Osteocyte (in vitro differentiated cells): ENCODE results near the gene MFAP3L. TPM values are rescaled to one million over a fixed set of nuclear protein-coding genes. Genes with fewer than 3 reads are reported as not detected.

ENCODE experiments used
- DNase-seq: peaks from one replicate; pipeline ENCODE4 v3.0.0; 2021; ENCODE audit warnings: mixed read lengths; ENCODE audit not compliant: unreplicated experiment; ENCODE audit errors: extremely low spot score
- H3K27ac Mint-ChIP-seq: one replicate; pipeline ENCODE4 v1.8.0; 2021; ENCODE audit warnings: mild to moderate bottlenecking, mixed read lengths; ENCODE audit not compliant: unreplicated experiment
- H3K27me3 Mint-ChIP-seq: one replicate; pipeline ENCODE4 v1.8.0; 2021; ENCODE audit warnings: mixed read lengths; ENCODE audit not compliant: unreplicated experiment
- H3K36me3 Mint-ChIP-seq: one replicate; pipeline ENCODE4 v1.8.0; 2021; ENCODE audit warnings: mixed read lengths; ENCODE audit not compliant: unreplicated experiment
- H3K4me1 Mint-ChIP-seq: one replicate; pipeline ENCODE4 v1.8.0; 2021; ENCODE audit warnings: mixed read lengths; ENCODE audit not compliant: unreplicated experiment
- H3K4me3 Mint-ChIP-seq: one replicate; pipeline ENCODE4 v1.8.0; 2021; ENCODE audit warnings: mild to moderate bottlenecking, moderate library complexity, mixed read lengths; ENCODE audit not compliant: unreplicated experiment
- H3K9me3 Mint-ChIP-seq: one replicate; pipeline ENCODE4 v1.8.0; 2021; ENCODE audit warnings: mixed read lengths; ENCODE audit not compliant: unreplicated experiment
- long read RNA-seq: library from polyadenylated mRNA; unstranded; transcript quantifications from one replicate; pipeline ENCODE4 v2.0.0, GENCODE V29; 2021
- total RNA-seq: library from RNA; stranded (reverse); gene quantifications from 2 replicates; pipeline ENCODE4 v1.2.1, GENCODE V29; 2021
- TF ChIP-seq, protein P1 (sequence below): fragments of 200-600 bp; sonication (generic); IDR thresholded peaks from 2 replicates; pipeline ENCODE4 v1.5.0; 2021; ENCODE audit warnings: antibody characterized with exemption, mild to moderate bottlenecking, moderate library complexity

The MFAP3L gene
- 2.1 and 2.5 TPM in 2 replicates for total RNA-seq
- long read RNA-seq, partial matches to known transcripts: 0 of 1 reads
- long read RNA-seq, other reads (novel, unspliced or antisense): 1 of 1 reads

DNA sequence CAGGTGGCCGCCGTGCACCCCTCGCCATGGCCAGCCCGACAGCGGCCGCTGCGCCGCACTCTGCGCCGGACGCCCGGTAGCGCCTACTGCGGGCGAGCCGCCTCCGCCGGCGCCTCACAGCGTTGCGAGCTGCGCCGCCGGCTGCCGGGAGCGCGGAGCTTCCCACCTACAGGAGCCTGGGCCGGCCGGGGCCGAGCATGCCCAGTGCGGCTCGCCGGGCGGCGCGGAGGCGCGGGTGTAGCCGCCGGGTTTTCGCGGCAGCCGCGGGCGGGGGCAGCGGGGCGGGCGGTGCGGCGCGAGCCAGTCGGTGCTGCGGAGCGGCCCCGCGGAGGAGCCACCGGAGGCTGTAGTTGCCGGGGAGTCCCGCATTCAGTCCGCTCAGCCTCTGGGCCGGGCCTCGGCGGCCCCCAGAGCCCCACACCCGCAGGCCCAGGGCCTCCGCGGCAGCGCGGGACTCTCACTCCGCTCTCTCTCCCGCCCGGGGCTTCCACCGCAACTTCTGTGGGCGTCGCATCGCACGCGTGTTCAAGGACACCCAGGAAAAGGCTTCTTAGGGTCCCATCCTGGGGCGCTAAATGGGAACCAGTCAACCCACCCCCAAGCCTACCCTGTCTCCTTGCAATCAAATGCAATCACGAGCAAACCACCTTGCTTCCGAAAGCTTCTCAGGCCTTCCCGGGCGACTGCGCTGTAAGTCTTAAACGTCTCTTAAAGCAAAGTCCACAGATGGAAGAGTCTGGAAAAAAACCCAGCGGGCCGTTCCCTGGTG is at the start of gene MFAP3L:
Gene MFAP3L (minus strand): TSS at position 143 of the 769 bp plus-strand sequence. CDS start 20,518 bp downstream, outside the sequence.
- Mint-ChIP-seq H3K27ac (peak within 1 kb of the TSS; percentile 85), H3K4me3 (peak within 1 kb of the TSS; percentile 86), H3K9me3 (no peaks in the 10 kb centered on the region), H3K27me3 (peaks cover 51% of the 10 kb centered on the region), H3K4me1 (peaks cover 10% of the 10 kb centered on the region), H3K36me3 (no peaks in the 10 kb centered on the region)
- TF ChIP-seq, protein P1, sequence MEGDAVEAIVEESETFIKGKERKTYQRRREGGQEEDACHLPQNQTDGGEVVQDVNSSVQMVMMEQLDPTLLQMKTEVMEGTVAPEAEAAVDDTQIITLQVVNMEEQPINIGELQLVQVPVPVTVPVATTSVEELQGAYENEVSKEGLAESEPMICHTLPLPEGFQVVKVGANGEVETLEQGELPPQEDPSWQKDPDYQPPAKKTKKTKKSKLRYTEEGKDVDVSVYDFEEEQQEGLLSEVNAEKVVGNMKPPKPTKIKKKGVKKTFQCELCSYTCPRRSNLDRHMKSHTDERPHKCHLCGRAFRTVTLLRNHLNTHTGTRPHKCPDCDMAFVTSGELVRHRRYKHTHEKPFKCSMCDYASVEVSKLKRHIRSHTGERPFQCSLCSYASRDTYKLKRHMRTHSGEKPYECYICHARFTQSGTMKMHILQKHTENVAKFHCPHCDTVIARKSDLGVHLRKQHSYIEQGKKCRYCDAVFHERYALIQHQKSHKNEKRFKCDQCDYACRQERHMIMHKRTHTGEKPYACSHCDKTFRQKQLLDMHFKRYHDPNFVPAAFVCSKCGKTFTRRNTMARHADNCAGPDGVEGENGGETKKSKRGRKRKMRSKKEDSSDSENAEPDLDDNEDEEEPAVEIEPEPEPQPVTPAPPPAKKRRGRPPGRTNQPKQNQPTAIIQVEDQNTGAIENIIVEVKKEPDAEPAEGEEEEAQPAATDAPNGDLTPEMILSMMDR: peak; percentile 19
- peak; percentile 97 for DNase-seq

DNA sequence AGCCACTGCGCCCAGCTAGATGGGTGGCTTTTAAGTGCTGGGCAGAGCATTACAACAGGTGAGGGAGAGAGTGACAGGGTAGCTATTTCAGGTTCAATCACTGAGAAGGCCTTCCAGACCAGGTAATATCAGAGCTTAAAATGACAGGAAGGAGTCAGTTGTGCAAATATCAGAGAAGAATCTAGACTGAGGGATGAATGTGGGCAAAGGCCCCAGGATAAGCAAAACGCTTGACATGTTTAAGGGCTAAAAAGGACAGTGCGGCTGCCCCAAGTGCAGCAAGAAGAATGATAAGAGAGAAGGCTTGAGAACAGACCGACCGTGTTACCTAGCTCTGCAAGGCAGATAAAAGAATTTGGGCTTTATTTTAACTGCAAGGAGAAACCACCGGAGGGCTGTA is 45.0 kb upstream of the MFAP3L start:
- no peak for DNase-seq
- H3K9me3 Mint-ChIP-seq: no peaks in the 10 kb centered on the region
- no peak overlapping the region for H3K4me3 Mint-ChIP-seq
- H3K27ac Mint-ChIP-seq: no peak overlapping the region
- H3K36me3 Mint-ChIP-seq: peaks cover 27% of the 10 kb centered on the region
- TF ChIP-seq, protein P1: no peak
- no peaks in the 10 kb centered on the region for H3K4me1 Mint-ChIP-seq
- no peaks in the 10 kb centered on the region for H3K27me3 Mint-ChIP-seq

DNA sequence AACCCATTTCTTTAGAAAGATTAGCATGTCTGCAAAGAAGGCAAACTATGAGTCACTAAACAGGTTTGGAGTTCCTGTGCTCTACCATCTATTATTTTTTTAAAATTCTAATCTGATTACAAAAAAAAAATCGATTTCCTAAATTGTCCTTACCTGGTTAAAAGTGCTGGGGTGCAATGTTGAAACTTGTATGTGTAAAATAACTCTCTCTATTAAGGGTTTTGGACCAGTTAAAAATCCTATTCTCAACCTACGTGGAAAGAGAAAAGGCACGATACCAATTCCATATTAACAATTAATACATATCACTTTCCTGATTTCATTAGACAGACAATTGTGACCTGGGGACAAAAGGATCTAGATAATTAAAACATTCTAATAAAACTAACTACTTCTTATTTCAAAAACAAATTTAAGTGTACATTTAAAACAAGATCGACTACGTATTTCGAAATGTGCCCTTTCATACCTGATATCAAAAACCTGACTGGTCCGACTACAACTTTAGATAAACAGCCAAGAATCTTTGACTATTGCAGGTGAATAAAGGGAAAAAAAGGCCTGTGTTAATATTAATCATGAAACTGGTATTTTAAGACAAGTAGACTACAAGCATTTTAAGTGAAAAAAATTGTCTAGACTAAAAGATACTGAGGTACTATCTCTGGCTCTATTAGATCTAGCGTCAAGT is 42.4 kb upstream of the MFAP3L start:
- H3K36me3 Mint-ChIP-seq: peaks cover 25% of the 10 kb centered on the region
- DNase-seq: no peak
- TF ChIP-seq, protein P1: no peak
- H3K4me1 Mint-ChIP-seq: no peaks in the 10 kb centered on the region
- no peak overlapping the region for H3K4me3 Mint-ChIP-seq
- H3K27me3 Mint-ChIP-seq: no peaks in the 10 kb centered on the region
- no peak overlapping the region for H3K27ac Mint-ChIP-seq
- no peaks in the 10 kb centered on the region for H3K9me3 Mint-ChIP-seq

DNA sequence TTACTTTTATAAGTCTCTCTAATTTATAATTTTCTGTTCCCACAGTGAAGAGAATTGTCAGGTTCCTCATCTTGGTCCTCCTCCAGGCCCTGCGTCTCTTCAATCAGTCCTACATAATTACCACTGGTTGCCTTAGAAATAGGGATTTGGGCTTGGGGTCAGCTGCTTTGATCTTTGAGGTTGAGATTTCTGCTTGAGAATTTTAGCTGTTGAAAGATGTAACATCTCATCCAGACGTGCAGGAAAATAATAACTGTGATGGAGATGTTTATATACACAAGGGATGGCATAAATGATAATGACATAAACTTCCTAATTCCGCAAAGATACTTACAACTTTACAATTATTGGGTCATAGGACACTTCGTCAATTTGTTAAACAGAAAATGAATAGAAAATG is 33.2 kb upstream of the MFAP3L start:
- peaks cover 14% of the 10 kb centered on the region for H3K36me3 Mint-ChIP-seq
- H3K4me1 Mint-ChIP-seq: no peaks in the 10 kb centered on the region
- no peak overlapping the region for H3K27ac Mint-ChIP-seq

More for the DNA sequence above, 33.2 kb upstream of the MFAP3L start:
- no peak for DNase-seq
- Mint-ChIP-seq H3K9me3 (no peaks in the 10 kb centered on the region), H3K4me3 (no peak overlapping the region), H3K27me3 (no peaks in the 10 kb centered on the region)
- TF ChIP-seq, protein P1: no peak
